NK-92 (cell line): Measurements from ENCODE around the gene INSR.

ENCODE experiments used
- DNase-seq: peaks from one replicate; lab custom pipeline; 2025; ENCODE audit not compliant: unreplicated experiment; lab: John Stamatoyannopoulos, UW

Gene INSR

DNA sequence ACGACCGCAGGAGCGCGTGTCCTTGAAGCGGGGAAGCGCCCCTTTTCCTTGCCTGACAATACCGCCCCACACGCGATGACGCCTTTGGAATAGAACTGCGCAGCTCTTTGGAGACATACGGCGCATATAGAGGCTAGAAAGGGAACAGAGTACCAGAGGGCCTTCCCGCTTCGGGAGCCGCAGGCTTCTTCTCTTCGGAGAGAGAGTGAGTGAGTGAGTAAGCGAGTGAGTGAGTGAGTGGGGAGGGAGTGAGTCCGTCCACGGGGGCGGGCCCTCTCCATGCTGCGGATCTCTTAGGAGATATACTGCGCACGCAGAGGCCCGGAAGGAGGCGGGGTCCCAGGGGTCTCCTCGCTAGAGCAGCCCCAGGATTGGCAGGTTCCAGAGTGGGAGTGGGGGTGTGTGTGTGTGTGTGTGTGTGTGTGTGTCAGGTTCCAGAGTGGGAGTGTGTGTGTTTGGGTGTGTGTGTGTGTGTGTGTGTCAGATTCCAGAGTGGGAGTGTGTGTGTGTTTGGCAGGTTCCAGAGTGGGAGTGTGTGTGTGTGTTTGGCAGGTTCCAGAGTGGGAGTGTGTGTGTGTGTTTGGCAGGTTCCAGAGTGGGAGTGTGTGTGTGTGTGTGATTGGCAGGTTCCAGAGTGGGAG, 97.0 kb downstream of the INSR start:
- DNase-seq = no peak

DNA sequence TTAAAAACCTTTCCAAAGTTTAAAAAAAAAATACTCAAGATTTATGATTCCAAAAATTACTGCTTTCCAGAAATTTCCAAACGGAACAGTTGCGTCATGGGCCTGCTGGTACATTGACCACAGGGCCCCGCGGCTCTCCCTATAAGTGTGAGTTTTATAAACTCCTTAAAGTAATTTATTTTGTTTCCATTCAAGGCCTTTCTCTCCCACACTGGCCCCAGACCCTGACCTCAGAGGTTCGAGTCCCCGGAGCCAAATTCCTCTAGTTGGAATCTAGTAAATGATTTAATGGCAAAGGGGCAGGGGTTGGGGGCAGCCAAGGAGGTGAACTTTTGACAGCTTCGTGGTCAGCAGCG, 97.5 kb downstream of the INSR start:
- DNase-seq = no peak

- no peak for DNase-seq
Measured at GRCh38 chr19:7195046-7195445, 99.2 kb downstream of the INSR start.

- DNase-seq = no peak
Measured at GRCh38 chr19:7194566-7194965, 99.6 kb downstream of the INSR start.

DNA sequence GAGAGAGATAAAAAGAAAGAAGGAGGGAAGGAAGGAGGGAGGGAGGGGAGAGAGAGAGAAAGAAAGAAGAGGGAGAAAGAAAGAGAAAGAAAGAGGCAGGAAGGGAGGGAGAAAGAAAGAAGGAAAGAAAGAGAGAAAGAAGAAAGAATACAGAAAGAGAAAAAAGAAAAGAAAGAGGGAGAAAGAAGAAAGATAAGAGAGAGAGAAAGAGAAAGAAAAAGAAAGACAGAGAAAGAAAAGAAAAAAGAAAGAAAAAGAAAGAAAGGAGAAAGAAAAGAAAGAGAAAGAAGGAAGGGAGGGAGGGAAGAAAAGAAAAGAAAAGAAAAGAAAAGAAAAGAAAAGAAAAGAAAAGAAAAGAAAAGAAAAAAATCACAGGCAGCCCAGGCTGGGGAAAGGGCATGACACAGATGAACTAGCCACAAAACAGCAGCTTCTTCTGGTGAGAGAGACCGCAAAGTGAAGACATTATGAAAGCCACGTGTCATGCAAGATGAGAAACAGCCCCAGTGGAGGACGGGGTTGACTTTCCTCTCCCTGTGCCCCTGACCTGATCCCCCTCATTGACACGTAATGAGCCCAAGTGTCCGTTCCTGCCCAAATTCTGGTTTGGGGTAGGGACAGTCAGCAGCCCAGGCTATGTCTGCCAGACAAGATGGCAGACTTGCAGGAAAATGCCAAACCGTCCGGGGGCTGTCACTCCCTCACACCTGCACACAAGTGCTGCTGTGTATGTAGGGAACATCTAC, 102.1 kb downstream of the INSR start:
- DNase-seq = no peak

- no peak for DNase-seq
Measured at GRCh38 chr19:7188698-7189629, 105.2 kb downstream of the INSR start.

DNA sequence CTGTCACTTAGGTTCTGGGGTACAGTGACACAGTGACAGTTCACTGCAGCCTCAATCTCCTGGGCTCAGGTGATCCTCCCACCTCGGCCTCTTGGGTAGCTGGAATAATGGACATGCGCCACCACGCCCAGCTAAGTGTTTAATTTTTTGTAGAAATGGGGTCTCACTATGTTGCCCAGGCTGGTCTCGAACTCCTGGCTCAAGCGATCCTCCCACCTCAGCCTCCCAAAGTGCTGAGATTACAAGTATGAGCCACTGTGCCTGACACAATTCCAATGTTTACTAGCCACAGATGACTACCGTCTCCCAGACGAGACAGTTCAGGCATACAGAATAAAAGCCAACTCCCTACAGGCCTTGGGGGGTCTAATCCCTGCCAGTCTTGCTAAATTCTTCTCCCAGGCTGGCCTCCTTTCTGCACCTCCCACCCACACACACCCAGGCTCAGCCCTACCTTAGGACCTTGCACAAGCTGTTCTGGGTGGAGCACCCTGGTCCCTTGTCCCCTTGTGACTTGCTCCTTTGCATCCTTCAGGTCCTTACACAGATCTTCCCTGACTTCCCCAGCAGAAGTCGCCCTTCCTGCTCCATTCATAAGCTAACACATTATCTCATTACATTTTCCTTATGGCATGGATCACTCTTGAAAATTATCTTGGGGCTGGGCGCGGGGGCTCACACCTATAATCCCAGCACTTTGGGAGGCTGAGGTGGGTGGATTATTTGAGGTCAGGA, 106.4 kb downstream of the INSR start:
- no peak for DNase-seq

DNA sequence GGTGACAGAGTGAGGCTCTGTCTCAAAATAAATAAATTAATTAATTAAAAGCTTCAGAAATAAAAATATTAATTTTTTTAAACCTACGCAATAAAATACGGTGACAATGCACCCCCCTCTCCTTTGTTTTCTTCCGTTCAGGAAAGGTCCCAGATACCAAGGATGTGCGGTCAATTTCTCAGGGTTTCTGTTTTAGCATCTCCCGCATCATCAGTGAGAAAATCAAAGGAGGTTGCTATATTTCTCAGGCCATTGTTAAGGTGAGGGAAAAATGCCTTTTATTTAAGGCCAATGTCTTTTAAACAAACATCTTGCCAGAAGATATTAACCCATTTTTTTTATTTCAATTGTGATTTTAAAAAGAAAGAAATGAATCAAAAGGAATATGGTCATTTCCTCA, 111.7 kb downstream of the INSR start:
- DNase-seq = no peak

- no peak for DNase-seq
Measured at GRCh38 chr19:7179917-7180306, 114.3 kb downstream of the INSR start.

- no peak for DNase-seq
Measured at GRCh38 chr19:7177926-7178325, 116.3 kb downstream of the INSR start.

DNA sequence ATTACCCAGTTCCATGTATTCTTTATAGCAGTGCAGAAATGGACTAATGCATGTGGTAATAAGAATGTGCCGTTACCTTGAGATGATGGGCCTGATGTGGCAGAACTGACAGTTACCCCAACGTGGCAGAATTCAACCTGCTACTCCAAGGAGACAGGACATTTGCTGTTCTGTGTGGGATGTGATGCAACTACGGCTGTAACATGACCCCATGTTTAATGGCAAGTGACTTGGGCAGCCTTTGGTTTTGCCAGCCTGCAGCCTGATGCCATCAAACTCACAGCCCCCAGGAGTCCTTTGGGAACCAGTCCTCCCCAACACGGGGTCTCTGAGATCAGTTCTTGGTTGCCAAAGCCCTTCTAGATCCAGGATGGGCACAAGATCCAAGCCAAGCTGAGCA, 117.4 kb downstream of the INSR start:
- DNase-seq = no peak

- DNase-seq = no peak
Measured at GRCh38 chr19:7172794-7173193, 121.4 kb downstream of the INSR start.

- DNase-seq = no peak
Measured at GRCh38 chr19:7170983-7171382, 123.2 kb downstream of the INSR start.

GRCh38 chr19:7168941-7169340, 125.3 kb downstream of the INSR start:
- no peak for DNase-seq

DNA sequence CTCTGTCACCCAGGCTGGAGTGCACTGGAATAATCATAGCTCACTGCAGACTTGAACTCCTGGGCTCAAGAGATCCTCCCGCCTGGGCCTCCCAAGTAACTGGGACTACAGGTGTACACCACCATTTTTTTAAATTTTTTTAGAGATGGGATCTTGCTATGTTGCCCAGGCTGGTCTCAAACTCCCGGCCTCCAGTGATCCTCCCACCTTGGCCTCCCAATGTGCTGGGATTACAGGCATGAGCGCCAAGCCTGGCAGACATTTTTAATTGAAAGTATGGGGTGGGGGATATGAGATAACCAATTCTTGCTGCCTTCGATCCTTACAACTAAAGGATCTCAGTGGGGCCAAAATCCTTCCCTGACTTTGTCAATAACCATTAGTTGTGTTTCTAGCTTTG, 132.9 kb downstream of the INSR start:
- DNase-seq = no peak

DNA sequence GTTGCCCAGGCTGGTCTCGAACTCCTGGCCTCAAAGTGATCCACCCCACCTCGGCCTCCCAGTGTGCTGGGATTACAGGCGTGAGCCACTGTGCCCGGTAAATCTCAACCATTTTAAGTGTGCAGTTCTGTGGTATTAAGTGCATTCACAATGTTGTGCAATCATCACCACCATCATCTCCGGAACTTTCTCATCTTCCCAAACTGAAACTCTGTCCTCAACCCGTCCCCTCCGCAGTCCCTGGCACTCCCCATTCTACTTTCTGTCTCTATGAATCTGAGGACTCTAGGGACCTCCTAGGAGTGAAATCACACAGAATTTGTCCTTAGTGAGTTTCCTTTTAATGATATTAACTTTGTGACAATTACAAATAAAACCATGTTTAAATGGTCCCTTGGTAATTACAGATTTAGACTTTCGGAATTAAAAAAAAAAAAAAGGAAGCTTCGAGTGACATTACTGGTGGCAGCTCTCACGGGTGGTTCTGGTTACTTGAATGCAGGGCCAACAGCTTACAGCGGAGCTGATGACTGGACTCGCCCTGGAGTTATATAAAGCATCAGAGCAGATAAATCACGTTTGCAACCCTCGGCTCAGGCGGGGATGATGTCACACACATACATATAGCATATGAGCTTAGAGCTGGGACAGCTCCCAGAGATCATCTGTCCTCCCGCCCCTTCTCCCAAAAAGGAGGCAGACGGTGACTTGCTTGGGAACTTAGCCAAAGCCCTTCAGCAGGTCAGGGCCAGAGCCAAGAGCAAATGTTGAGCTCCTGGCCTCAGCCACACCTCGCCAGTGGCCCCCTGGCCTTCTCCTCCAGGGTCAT, 134.9 kb downstream of the INSR start:
- DNase-seq = no peak

DNA sequence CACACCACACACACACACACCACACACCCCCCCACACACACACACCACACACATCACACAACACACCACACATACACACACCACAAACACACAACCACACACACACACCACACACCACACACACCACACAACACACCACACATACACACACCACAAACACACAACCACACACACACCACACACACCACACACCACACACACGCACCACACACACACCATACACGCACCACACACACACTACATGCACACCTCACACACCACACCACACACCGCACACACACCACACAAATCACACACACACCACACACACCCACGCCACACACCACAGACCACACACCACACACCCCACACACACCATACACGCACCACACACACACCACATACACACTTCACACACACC, 141.2 kb downstream of the INSR start:
- DNase-seq = no peak

- no peak for DNase-seq
Measured at GRCh38 chr19:7152568-7152967, 141.6 kb downstream of the INSR start.

DNA sequence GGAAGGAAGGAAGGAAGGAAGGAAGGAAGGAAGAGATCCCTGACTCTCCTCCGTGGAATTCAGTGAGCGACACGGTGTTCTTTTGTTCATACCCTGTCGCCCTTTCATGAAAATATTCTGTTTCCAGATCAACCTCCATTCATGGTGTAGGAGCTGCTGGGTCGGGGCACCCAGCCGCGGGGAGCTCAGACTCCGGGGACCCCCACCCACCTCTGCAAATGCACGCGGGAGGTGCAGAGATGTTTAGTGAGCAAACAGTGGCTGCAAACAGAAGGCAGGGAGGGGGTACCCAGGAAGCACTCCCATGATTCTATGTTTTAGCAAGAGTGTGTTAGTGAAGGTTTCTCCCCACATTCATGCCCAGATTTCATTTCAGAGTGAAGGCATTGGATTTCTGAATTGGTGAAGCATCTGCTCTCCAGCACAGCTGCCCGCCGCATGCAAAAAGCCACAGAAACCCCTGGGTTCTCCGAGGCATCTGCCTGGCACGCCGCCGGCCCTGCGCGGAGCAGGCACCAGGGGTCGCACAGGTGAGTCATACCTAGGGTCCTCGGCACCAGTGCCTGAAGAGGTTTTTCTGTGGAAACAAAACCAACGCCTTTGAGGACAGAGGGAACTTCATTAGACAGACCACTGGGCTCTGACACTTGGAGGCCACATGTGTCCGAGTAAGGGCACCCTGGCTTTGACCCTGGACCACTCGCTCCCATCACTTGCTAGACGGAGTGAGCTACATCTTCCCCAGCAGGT, 144.1 kb downstream of the INSR start:
- no peak for DNase-seq
